B cell (primary cell): ENCODE results near the gene REN. TPM values are rescaled to one million over a fixed set of nuclear protein-coding genes. Genes with fewer than 3 reads are reported as not detected.

ENCODE experiments used
- ATAC-seq: fragments of 200-7000 bp; cut with Tn5 transposase; one replicate; pipeline ENCODE4 v1.10.0; 2021; ENCODE audit warnings: low read depth, mild to moderate bottlenecking, moderate number of reproducible peaks, moderate library complexity
- CTCF ChIA-PET: fragments of 350-600 bp; sonication (Branson Sonifier 250); formaldehyde crosslinking; loops from one replicate; lab custom pipeline; 2021; ENCODE audit warnings: antibody characterized with exemption, inconsistent platforms; lab: Charles Lee
- POLR2A ChIA-PET: fragments of 350-600 bp; sonication (Branson Sonifier 250); formaldehyde crosslinking; loops from one replicate; lab custom pipeline; 2021; ENCODE audit warnings: antibody characterized with exemption; lab: Charles Lee
- DNase-seq: peaks from one replicate; pipeline ENCODE4 v3.0.0; 2013
- H2AFZ ChIP-seq: 2 replicates; pipeline ENCODE4 v1.6.1; 2012; ENCODE audit warnings: mild to moderate bottlenecking, low read depth, low read length; ENCODE audit not compliant: insufficient read depth, poor library complexity, severe bottlenecking
- H3K27ac ChIP-seq, 2 donors: 1 replicate in 1 of 2; 2 replicates in 1 of 2; pipeline ENCODE4 v1.5.1; 2012 to 2013; ENCODE audit warnings: low read length in 2 of 2, mild to moderate bottlenecking in 2 of 2, moderate library complexity in 1 of 2
- H3K27me3 ChIP-seq, 4 experiments: fragments of 200-600 bp in 1 of 4; sonication (generic) in 1 of 4; replicated peaks in 1 of 4; 1 replicate in 2 of 4; 2 replicates in 2 of 4; pipeline versions ENCODE4 v1.6.1 to v1.7.0; 2013 to 2016; ENCODE audit warnings: low read length in 3 of 4, mild to moderate bottlenecking in 2 of 4, mixed read lengths in 1 of 4, moderate library complexity in 1 of 4; ENCODE audit not compliant: insufficient read depth in 4 of 4, control insufficient read depth in 3 of 4; ENCODE audit errors: control extremely low read depth in 1 of 4
- H3K36me3 ChIP-seq, 2 experiments: replicated peaks in 1 of 2; 1 replicate in 1 of 2; 2 replicates in 1 of 2; pipeline versions ENCODE4 v1.6.1 to v1.7.1; 2013; ENCODE audit warnings: low read length in 1 of 2; ENCODE audit not compliant: insufficient read depth in 2 of 2, control insufficient read depth in 1 of 2; ENCODE audit errors: control extremely low read depth in 1 of 2, extremely low read depth in 1 of 2
- H3K4me1 ChIP-seq, 2 donors: fragments of 200-600 bp in 1 of 2; sonication (generic) in 1 of 2; 1 replicate in 1 of 2; 2 replicates in 1 of 2; pipeline versions ENCODE4 v1.5.1 to v1.6.1; 2013 to 2017; ENCODE audit warnings: low read length in 2 of 2; ENCODE audit not compliant: control insufficient read depth in 2 of 2, insufficient read depth in 2 of 2
- H3K4me2 ChIP-seq: replicated peaks from 2 replicates; pipeline ENCODE3; 2012; ENCODE audit warnings: mild to moderate bottlenecking, low read depth, low read length; ENCODE audit not compliant: poor library complexity, severe bottlenecking
- H3K4me3 ChIP-seq, 5 experiments: fragments of 200-600 bp in 1 of 5; sonication (generic) in 1 of 5; 1 replicate in 3 of 5; 2 replicates in 2 of 5; pipeline versions ENCODE4 v1.5.1 to v1.7.0; 2011 to 2016; ENCODE audit warnings: low read length in 4 of 5, mild to moderate bottlenecking in 4 of 5, low read depth in 2 of 5, control low read depth in 1 of 5, moderate library complexity in 1 of 5; ENCODE audit not compliant: insufficient read depth in 1 of 5; ENCODE audit errors: control extremely low read depth in 1 of 5, extremely low read depth in 1 of 5
- H3K79me2 ChIP-seq: fragments of 200-600 bp; sonication (generic); one replicate; pipeline ENCODE4 v1.6.0; 2016; ENCODE audit warnings: low read length; ENCODE audit not compliant: control insufficient read depth, insufficient read depth
- H3K9ac ChIP-seq: fragments of 200-600 bp; sonication (generic); 2 replicates; pipeline ENCODE4 v1.6.1; 2017; ENCODE audit warnings: mild to moderate bottlenecking, low read length, moderate library complexity
- H3K9me3 ChIP-seq, 3 donors: one replicate each; pipeline versions ENCODE4 v1.6.1 to v1.7.1; 2013; ENCODE audit warnings: low read length in 2 of 3; ENCODE audit not compliant: control insufficient read depth in 2 of 3, insufficient read depth in 1 of 3; ENCODE audit errors: control extremely low read depth in 1 of 3
- H4K20me1 ChIP-seq: 2 replicates; pipeline ENCODE4 v1.6.0; 2012; ENCODE audit warnings: mild to moderate bottlenecking, low read length; ENCODE audit not compliant: insufficient read depth, control insufficient read depth, poor library complexity, severe bottlenecking
- H3K27ac Mint-ChIP-seq: one replicate; pipeline ENCODE4 v1.8.0; 2021; ENCODE audit warnings: mixed read lengths
- H3K27me3 Mint-ChIP-seq: one replicate; pipeline ENCODE4 v1.8.0; 2021; ENCODE audit warnings: mixed read lengths
- H3K4me1 Mint-ChIP-seq: one replicate; pipeline ENCODE4 v1.8.0; 2021; ENCODE audit warnings: mixed read lengths
- H3K4me3 Mint-ChIP-seq: one replicate; pipeline ENCODE4 v1.8.0; 2021; ENCODE audit warnings: mixed read lengths
- H3K9me3 Mint-ChIP-seq: one replicate; pipeline ENCODE4 v1.8.0; 2022; ENCODE audit warnings: mixed read lengths; ENCODE audit not compliant: insufficient read depth
- EZH2 ChIP-seq: IDR thresholded peaks from 2 replicates; pipeline ENCODE4 v1.6.1; 2012; ENCODE audit warnings: borderline replicate concordance, low read depth, mild to moderate bottlenecking, moderate library complexity, low read length; ENCODE audit not compliant: insufficient read depth, poor library complexity, severe bottlenecking
- WGBS: methylation state at CpG from one replicate; pipeline ENCODE4 v1.1.5; 2013; ENCODE audit warnings: missing lambda C conversion rate; ENCODE audit not compliant: insufficient coverage; 5-methylcytosine and 5-hydroxymethylcytosine counted together
- intact Hi-C: fragments of 100-400 bp; cut with micrococcal nuclease; formaldehyde crosslinking; loops from one replicate; pipeline ENCODE4 v1.10.0; 2022
- polyA minus RNA-seq: library from RNA; depleted of rRNA, polyadenylated mRNA; stranded (reverse); fragments of >200 nt; gene quantifications from 2 replicates; pipeline ENCODE4 v1.2.3, GENCODE V29; 2012
- polyA plus RNA-seq: library from polyadenylated mRNA; depleted of rRNA; stranded (reverse); fragments of >200 nt; gene quantifications from 2 replicates; pipeline ENCODE4 v1.2.3, GENCODE V29; 2012
- total RNA-seq, 2 donors: library from RNA; stranded (reverse); fragments of 120-200 nt in 1 of 2; gene quantifications; 1 replicate in 1 of 2; 2 replicates in 1 of 2; pipeline versions ENCODE4 v1.2.3 to v1.2.4, GENCODE V29; 2013 to 2022
- TF ChIP-seq, protein P1 (sequence below): fragments of 200-600 bp; IDR thresholded peaks from one replicate; pipeline ENCODE4 v1.8.0; 2022; ENCODE audit warnings: antibody characterized with exemption, mild to moderate bottlenecking

The REN gene
- total RNA-seq (not detected in 2 replicates), polyA plus RNA-seq (not detected in 2 replicates), polyA minus RNA-seq (not detected in 2 replicates)
- not detected for total RNA-seq (2013)

GRCh38 chr1:204166219-204166618 lies at the start of gene REN:
TSS of gene REN (minus strand) at chr1:204166337. CDS start at chr1:204166293, 44 bp downstream.
- CTCF ChIA-PET = interaction anchor here (0.6 to 1.5 kb wide), 3 partner anchors 41 to 559 kb away, joined by 4 to 5 read pairs (median 5); no protein-coding TSS in a partner anchor

More at GRCh38 chr1:204166219-204166618, at the start of gene REN:
- POLR2A ChIA-PET = no interaction called here
- no peak for ATAC-seq
- Histone ChIP-seq H3K27ac (no peak within 1 kb of the TSS), H3K79me2 (no peaks in the 10 kb centered on the region), H2AFZ (no peak within 1 kb of the TSS), H3K9ac (no peak within 1 kb of the TSS), H3K4me1 (no peaks in the 10 kb centered on the region), H3K27me3 (peaks cover 0 to 12% (median 3%) of the 10 kb centered on the region in 4 experiments), H3K4me2 (no peak within 1 kb of the TSS), H3K36me3 (no peaks in the 10 kb centered on the region), H4K20me1 (no peaks in the 10 kb centered on the region), H3K4me3 (no peak within 1 kb of the TSS), H3K9me3 (peaks cover 11 to 33% (median 31%) of the 10 kb centered on the region in 3 donors)
- H3K27me3 Mint-ChIP-seq = peaks cover 13% of the 10 kb centered on the region
- H3K4me3 Mint-ChIP-seq = no peak within 1 kb of the TSS
- H3K27ac Mint-ChIP-seq = no peak within 1 kb of the TSS
- WGBS = 33% methylated on average over 5 of the region's 5 CpGs
- intact Hi-C loops = no loop called here
- no peak for DNase-seq
- peaks cover 8% of the 10 kb centered on the region for H3K9me3 Mint-ChIP-seq
- TF ChIP-seq EZH2 = no peak
- TF ChIP-seq, protein P1, sequence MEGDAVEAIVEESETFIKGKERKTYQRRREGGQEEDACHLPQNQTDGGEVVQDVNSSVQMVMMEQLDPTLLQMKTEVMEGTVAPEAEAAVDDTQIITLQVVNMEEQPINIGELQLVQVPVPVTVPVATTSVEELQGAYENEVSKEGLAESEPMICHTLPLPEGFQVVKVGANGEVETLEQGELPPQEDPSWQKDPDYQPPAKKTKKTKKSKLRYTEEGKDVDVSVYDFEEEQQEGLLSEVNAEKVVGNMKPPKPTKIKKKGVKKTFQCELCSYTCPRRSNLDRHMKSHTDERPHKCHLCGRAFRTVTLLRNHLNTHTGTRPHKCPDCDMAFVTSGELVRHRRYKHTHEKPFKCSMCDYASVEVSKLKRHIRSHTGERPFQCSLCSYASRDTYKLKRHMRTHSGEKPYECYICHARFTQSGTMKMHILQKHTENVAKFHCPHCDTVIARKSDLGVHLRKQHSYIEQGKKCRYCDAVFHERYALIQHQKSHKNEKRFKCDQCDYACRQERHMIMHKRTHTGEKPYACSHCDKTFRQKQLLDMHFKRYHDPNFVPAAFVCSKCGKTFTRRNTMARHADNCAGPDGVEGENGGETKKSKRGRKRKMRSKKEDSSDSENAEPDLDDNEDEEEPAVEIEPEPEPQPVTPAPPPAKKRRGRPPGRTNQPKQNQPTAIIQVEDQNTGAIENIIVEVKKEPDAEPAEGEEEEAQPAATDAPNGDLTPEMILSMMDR = no peak
- H3K4me1 Mint-ChIP-seq = no peaks in the 10 kb centered on the region
